WI38 (cell line): ENCODE results near the gene C4orf51.
"Not testable (repeated sequence)": the region's sequence is repeated elsewhere in the genome, so short reads cannot be mapped to it uniquely, and the experiment has no call there.

Source experiments
- H3K4me3 ChIP-seq: 2 replicates; pipeline ENCODE4 v1.5.1; 2011; ENCODE audit warnings: low read depth, mild to moderate bottlenecking, control low read depth, low read length
- TF ChIP-seq, protein P1 (sequence below): IDR thresholded peaks from 2 replicates; pipeline ENCODE4 v1.5.1; 2012; ENCODE audit warnings: low read depth, mild to moderate bottlenecking, control low read depth, low read length

Gene C4orf51

DNA sequence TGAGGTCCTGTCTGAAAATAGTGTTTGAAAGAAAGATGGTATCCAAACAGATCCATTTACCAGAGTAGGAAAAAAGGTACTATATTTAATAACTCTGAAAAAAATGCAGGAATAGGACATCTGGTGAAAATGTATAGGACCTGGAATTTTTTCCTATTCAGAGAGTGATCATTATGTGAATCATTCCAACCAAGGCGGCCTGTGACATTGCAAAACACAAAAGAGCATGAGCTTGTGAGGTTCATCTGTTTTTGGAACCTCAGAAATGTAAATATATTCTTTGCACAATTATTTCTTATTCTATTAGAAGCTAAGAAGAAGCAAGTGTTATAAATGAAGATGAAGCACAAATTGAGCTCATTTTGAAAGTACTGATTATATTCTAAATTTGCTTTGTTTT lies 2.0 kb downstream of the C4orf51 start:
- TF ChIP-seq, protein P1, sequence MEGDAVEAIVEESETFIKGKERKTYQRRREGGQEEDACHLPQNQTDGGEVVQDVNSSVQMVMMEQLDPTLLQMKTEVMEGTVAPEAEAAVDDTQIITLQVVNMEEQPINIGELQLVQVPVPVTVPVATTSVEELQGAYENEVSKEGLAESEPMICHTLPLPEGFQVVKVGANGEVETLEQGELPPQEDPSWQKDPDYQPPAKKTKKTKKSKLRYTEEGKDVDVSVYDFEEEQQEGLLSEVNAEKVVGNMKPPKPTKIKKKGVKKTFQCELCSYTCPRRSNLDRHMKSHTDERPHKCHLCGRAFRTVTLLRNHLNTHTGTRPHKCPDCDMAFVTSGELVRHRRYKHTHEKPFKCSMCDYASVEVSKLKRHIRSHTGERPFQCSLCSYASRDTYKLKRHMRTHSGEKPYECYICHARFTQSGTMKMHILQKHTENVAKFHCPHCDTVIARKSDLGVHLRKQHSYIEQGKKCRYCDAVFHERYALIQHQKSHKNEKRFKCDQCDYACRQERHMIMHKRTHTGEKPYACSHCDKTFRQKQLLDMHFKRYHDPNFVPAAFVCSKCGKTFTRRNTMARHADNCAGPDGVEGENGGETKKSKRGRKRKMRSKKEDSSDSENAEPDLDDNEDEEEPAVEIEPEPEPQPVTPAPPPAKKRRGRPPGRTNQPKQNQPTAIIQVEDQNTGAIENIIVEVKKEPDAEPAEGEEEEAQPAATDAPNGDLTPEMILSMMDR, result no peak
- no peak overlapping the region for H3K4me3 ChIP-seq

DNA sequence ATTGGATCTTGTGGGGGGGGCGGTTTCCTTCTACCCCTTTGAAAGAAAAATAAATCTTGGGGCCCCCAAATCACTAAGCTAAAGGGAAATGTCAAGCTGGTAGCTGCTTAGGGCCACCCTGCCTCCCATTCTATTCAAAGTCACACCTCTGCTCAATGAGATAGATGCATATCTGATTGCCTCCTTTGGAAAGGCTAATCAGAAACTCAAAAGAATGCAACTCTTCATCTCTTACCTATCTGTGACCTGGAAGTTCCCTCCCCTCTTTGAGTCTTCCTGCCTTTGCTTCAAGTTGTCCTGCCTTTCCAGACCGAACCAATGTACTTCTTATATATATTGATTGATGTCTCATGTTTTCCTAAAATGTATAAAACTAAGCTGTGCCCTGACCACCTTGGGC lies 7.0 kb downstream of the C4orf51 start:
- TF ChIP-seq, protein P1, result no peak
- no peak overlapping the region for H3K4me3 ChIP-seq

DNA sequence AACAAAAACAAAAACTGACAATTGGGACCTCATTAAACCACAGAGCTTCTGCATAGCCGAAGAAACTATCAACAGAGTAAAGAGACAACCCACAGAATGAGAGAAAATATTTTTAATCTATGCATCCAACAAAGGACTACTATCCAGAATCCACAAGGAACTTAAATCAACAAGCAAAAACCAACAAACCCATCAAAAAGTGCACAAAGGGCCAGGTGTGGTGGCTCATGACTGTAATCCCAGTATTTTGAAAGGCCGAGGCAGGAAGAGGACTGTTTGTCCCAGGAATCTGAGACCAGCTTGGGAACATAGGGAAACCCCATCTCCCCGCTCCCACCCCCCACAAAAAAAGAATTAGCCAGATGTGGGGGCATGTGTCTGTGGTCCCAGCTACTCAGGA lies 10.7 kb downstream of the C4orf51 start:
- H3K4me3 ChIP-seq, result no peak overlapping the region
- TF ChIP-seq, protein P1, result no peak

DNA sequence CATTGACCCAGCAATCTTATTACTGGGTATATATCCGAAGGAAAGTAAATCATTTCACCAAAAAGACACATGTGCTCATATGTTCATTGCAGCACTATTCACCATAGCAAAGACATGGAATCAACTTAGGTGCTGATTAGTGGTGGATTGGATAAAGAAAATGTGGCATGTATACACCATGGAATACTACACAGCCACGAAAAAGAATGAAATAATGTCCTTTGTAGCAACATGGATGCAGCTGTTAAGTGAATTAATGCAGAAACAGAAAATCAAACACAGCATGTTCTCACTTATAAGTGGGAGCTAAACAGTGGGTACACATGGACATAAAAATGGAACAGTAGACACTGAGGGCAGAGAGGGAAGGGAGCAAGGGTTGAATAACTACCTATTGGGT lies 11.5 kb downstream of the C4orf51 start:
- not testable (repeated sequence) for H3K4me3 ChIP-seq

DNA sequence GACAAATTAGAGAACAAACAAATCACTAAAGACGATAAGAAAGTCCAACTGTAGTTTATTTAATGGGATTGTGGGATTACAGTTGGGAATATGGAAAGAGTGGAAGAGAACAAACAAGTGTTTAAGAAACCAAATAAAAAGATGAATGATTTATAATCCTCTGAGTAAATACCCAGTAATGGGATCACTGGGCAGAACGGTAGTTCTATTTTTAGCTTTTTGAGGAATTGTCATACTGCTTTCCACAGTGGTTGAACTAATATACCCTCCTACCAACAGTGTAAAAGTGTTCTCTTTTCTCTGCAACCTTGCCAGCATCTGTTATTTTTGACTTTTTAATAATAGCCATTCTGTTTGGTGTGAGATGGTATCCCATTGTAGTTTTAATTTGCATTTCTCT lies 15.0 kb downstream of the C4orf51 start:
- TF ChIP-seq, protein P1, result no peak
- H3K4me3 ChIP-seq, result no peak overlapping the region

DNA sequence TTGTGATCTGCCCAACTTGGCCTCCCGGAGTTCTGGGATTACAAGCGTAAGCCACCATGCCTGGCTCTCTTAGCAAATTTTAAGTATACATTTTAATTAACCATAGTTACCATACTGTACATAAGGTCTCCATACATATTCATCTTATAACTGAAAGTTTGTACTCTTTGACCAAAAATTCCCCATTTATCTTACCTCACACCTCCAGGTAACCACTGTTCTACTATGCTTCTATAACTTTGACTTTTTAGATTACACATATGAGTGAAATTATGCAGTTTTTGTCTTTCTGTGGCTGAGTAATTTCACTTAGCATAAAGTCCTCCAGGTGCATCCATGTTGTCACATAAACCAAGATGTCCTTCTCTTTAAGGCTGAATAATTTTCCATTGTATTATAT lies 17.4 kb downstream of the C4orf51 start:
- no peak overlapping the region for H3K4me3 ChIP-seq
- TF ChIP-seq, protein P1, result no peak

DNA sequence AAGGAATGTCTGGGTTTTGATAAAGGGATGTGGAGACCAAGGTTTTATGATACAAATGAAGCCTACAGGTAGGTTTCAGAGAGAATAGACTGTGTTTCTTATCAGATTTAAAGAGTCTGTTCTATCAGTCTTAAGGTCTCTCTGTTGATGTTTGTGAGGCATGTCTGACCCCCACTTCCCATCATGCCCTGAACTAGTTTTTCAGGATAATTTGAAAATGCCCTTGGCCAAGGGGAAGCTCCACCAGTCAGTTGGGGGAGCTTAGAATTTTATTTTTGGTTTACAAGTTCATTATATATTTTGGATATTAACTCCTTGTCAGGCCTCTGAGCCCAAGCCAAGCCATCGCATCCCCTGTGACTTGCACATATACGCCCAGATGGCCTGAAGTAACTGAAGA lies 18.6 kb downstream of the C4orf51 start:
- H3K4me3 ChIP-seq, result no peak overlapping the region
- TF ChIP-seq, protein P1, result no peak

DNA sequence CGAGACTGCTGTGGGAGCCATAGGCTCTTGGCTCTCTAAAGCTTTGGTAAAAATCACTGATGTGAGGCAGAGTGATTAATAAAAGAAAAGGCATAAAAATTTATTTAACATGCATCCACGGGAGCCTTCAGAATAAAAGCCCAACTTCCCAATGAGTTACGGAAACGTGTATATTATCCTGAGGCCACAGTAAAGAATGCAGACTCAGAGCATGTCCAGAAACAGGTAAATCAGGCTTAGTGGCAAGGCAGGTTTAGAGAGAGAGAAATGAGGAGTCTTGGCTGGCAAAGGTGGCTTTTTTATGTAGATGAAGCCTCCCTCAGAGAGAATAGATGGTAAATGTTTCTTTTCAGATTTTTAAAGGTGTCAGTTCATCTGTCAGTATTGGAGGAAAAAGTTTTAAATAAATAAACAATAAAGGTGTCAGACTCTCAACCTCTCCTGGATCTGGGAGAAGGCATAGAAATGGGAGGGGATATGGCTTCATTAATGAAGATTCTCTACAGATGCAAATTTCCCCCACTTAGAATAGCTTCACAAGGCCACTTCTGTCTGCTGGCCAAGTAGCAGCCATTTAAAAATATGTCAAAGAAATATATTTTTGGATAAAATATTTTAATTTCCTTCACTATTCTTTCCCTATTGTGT lies 24.0 kb downstream of the C4orf51 start:
- H3K4me3 ChIP-seq, result no peak overlapping the region
- TF ChIP-seq, protein P1, result no peak
